Prostate gland (tissue), 2 donors: ENCODE results near the gene ERI3. TPM values are rescaled to one million over a fixed set of nuclear protein-coding genes. Genes with fewer than 3 reads are reported as not detected.

Experiments
- DNase-seq: peaks from one replicate; pipeline ENCODE4 v3.0.0-alpha.2; 2019; ENCODE audit warnings: low spot score
- H3K27ac ChIP-seq, 2 donors: fragments of 200-600 bp; sonication (generic); 2 replicates each; pipeline ENCODE4 v1.5.1; 2017 to 2019
- H3K27me3 ChIP-seq: fragments of 200-600 bp; sonication (generic); replicated peaks from 2 replicates; pipeline ENCODE4 v1.5.1; 2019; ENCODE audit not compliant: insufficient read depth
- H3K36me3 ChIP-seq, 2 donors: fragments of 200-600 bp; sonication (generic); 1 replicate in 1 of 2; 2 replicates in 1 of 2; pipeline versions ENCODE4 v1.5.1 to v1.8.1; 2017 to 2019
- H3K4me1 ChIP-seq: fragments of 200-600 bp; sonication (generic); replicated peaks from 2 replicates; pipeline ENCODE4 v1.5.1; 2019
- H3K4me3 ChIP-seq, 2 donors: fragments of 200-600 bp; sonication (generic); 2 replicates each; pipeline ENCODE4 v1.5.1; 2017 to 2019
- H3K9me3 ChIP-seq: fragments of 200-600 bp; sonication (generic); 2 replicates; pipeline ENCODE4 v1.5.1; 2017
- POLR2A ChIP-seq: fragments of 450-650 bp; IDR thresholded peaks from one replicate; pipeline ENCODE4 v1.6.1; 2016; ENCODE audit warnings: antibody characterized with exemption, mild to moderate bottlenecking
- POLR2AphosphoS5 ChIP-seq: sonication (generic); formaldehyde crosslinking; IDR thresholded peaks from one replicate; pipeline ENCODE4 v1.6.1; 2017; ENCODE audit warnings: antibody characterized with exemption
- WGBS: methylation state at CpG from one replicate; pipeline ENCODE4 v1.1.5; 2018; 5-methylcytosine and 5-hydroxymethylcytosine counted together
- intact Hi-C: fragments of 100-400 bp; cut with DNase I; formaldehyde crosslinking; loops from one replicate; pipeline ENCODE4 v1.14.2; 2022
- total RNA-seq, 2 donors: library from RNA; depleted of rRNA; stranded (reverse); fragments of >200 nt; gene quantifications; one replicate each; pipeline ENCODE4 v1.1.0, GENCODE V29; 2016
- TF ChIP-seq, protein P1 (sequence below), 4 experiments: fragments of 200-600 bp in 2 of 4; fragments of 450-650 bp in 2 of 4; sonication (generic) in 2 of 4; IDR thresholded peaks; 1 replicate in 3 of 4; 2 replicates in 1 of 4; pipeline ENCODE4 v1.5.1; 2016 to 2019; ENCODE audit warnings: antibody characterized with exemption in 4 of 4, mild to moderate bottlenecking in 2 of 4, moderate library complexity in 2 of 4

Gene ERI3
- total RNA-seq, 2 donors from 2014 or later, result 84.0 to 114 TPM

DNA sequence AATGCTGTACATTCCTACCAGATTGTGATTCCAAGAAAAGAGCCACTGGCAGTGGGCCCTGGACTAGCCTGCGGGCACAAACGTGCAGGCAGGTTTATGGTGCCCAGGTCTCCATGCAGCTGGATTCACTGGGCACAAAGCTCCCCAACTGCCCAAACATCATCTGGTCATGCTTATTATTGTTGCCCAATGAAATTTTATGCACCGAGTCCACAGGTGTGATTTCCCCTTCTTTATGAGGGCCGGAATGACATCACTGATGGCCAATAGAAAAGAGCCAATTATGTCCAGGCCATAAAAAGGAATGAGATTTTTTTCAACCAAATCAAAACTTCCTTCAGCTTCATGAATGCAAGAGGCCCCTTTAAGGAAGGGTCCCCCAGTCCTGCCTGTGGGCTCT is 66.2 kb downstream of the ERI3 start:
- Histone ChIP-seq H3K36me3 (peaks cover 0 to 5% of the 10 kb centered on the region in 2 donors), H3K4me3 (no peak overlapping the region), H3K4me1 (no peaks in the 10 kb centered on the region), H3K9me3 (no peaks in the 10 kb centered on the region), H3K27ac (no peak overlapping the region), H3K27me3 (no peaks in the 10 kb centered on the region)
- DNase-seq, result no peak
- 63% methylated on average over 4 of the region's 4 CpGs for WGBS
- intact Hi-C loops, result no loop called here
- TF ChIP-seq POLR2A, result no peak
- TF ChIP-seq POLR2AphosphoS5, result no peak
- TF ChIP-seq, protein P1, sequence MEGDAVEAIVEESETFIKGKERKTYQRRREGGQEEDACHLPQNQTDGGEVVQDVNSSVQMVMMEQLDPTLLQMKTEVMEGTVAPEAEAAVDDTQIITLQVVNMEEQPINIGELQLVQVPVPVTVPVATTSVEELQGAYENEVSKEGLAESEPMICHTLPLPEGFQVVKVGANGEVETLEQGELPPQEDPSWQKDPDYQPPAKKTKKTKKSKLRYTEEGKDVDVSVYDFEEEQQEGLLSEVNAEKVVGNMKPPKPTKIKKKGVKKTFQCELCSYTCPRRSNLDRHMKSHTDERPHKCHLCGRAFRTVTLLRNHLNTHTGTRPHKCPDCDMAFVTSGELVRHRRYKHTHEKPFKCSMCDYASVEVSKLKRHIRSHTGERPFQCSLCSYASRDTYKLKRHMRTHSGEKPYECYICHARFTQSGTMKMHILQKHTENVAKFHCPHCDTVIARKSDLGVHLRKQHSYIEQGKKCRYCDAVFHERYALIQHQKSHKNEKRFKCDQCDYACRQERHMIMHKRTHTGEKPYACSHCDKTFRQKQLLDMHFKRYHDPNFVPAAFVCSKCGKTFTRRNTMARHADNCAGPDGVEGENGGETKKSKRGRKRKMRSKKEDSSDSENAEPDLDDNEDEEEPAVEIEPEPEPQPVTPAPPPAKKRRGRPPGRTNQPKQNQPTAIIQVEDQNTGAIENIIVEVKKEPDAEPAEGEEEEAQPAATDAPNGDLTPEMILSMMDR (IDR thresholded peaks at IDR 0.05), result no peak

- Histone ChIP-seq H3K4me3 (no peak overlapping the region), H3K4me1 (no peaks in the 10 kb centered on the region), H3K27me3 (no peaks in the 10 kb centered on the region), H3K36me3 (peaks cover 0 to 5% of the 10 kb centered on the region in 2 donors), H3K27ac (no peak overlapping the region), H3K9me3 (no peaks in the 10 kb centered on the region)
- no peak for DNase-seq
- TF ChIP-seq, protein P1 (IDR thresholded peaks at IDR 0.05), result no peak
- TF ChIP-seq POLR2AphosphoS5, result no peak
- TF ChIP-seq POLR2A, result no peak
- 89% methylated on average over 2 of the region's 2 CpGs for WGBS
- intact Hi-C loops, result no loop called here
Measured at GRCh38 chr1:44284184-44284583, 70.9 kb downstream of the ERI3 start.

DNA sequence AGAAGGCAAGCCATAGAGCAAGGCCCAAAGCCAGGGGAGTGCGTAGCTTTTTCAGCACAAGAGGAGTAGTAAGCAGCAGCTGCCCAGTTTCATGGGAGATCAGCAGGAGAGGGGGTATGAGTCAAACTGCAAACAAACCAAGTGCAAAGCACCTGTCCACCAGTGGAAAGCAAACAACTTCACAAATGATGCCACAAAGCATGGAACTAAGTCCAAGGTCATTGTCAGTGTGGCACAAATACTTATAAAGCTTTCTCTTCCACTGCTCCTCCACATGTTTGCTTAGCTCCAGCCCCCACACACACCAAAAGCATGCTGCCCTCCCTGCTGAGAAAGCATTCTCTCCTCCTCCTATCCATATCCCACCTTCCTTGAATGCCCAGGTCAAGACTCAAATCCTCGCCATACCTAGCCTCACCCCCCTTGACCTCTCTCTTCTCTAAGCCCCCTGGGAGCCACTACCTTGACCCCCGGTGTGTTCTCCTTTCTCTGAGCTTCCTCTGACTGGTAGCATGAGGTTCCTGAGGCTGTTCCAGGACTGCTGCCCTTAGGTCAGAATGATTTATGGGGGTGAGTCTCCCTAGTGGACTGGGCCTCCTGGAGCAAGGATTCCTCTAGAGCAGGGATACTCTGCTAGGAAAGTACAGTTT is 71.4 kb downstream of the ERI3 start:
- H3K27me3 ChIP-seq, result no peaks in the 10 kb centered on the region
- no peak for DNase-seq
- no peaks in the 10 kb centered on the region for H3K9me3 ChIP-seq
- no peak overlapping the region for H3K27ac ChIP-seq
- peaks cover 0 to 5% of the 10 kb centered on the region in 2 donors for H3K36me3 ChIP-seq
- intact Hi-C loops, result no loop called here
- no peaks in the 10 kb centered on the region for H3K4me1 ChIP-seq
- H3K4me3 ChIP-seq, result no peak overlapping the region
- TF ChIP-seq POLR2A, result no peak
- TF ChIP-seq, protein P1 (IDR thresholded peaks at IDR 0.05), result no peak
- no peak for TF ChIP-seq POLR2AphosphoS5
- 75% methylated on average over 3 of the region's 3 CpGs for WGBS

GRCh38 chr1:44282704-44283426 is 72.2 kb downstream of the ERI3 start:
- H3K36me3 ChIP-seq, result peaks cover 0 to 5% of the 10 kb centered on the region in 2 donors

DNA sequence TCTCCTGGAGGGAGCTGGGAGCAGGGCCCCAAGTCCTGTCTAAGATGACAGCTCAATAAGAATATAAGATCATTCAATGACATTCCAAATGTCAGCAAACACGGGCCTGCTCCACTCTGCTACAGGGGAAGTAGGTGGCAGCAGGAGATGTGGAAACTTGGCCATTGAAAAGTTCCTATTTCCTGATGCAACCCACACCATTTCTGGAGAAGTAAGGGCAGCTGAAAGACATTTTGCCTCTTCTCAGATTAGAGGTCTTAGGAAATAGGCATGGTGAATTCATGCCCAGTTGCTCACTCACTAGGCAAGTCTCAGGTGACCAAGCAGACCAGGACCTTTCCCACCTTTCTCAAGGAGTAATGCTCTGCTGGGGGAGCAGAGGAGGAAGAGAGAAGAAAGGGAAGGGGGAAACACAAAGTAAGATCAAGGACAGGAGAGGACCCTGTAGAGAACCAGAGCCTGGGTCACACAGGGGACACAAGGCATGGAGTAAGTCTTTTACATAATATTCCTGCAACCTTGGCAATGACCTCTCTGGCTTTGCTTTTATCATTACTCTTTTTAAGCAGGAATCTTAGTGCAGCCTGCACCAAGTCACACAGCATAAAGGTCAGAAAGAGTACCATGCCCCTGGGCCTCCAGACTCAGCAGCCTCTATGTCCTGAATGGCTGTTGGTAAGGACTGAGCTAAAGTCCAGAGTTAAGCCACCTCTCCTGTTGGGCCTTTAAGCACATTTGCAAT is 72.9 kb downstream of the ERI3 start:
- Histone ChIP-seq H3K4me1 (no peaks in the 10 kb centered on the region), H3K27ac (no peak overlapping the region), H3K9me3 (no peaks in the 10 kb centered on the region), H3K27me3 (no peaks in the 10 kb centered on the region), H3K36me3 (peaks cover 0 to 5% of the 10 kb centered on the region in 2 donors), H3K4me3 (no peak overlapping the region)
- TF ChIP-seq, protein P1 (IDR thresholded peaks at IDR 0.05), result no peak
- TF ChIP-seq POLR2AphosphoS5 (no peak), POLR2A (no peak)
- intact Hi-C loops, result no loop called here
- 55% methylated on average over 1 of the region's 1 CpG for WGBS
- no peak for DNase-seq

More at GRCh38 chr1:44282704-44283426, 72.2 kb downstream of the ERI3 start:
- no peaks in the 10 kb centered on the region for H3K4me1 ChIP-seq
- no peaks in the 10 kb centered on the region for H3K9me3 ChIP-seq
- no peak overlapping the region for H3K27ac ChIP-seq
- TF ChIP-seq POLR2A, result no peak
- intact Hi-C loops, result no loop called here
- no peak overlapping the region for H3K4me3 ChIP-seq
- H3K27me3 ChIP-seq, result no peaks in the 10 kb centered on the region
- no peak for DNase-seq
- 87% methylated on average over 8 of the region's 8 CpGs for WGBS
